SH-SY5Y (cell line): ENCODE measurements around the gene ALOX12B.

Experiments used
- GATA2 ChIP-seq: IDR thresholded peaks from 2 replicates; pipeline ENCODE4 v1.6.1; 2011; ENCODE audit warnings: mild to moderate bottlenecking, low read depth, low read length
- GATA3 ChIP-seq: IDR thresholded peaks from 2 replicates; pipeline ENCODE4 v1.6.1; 2011; ENCODE audit warnings: low read depth, mild to moderate bottlenecking, low read length, moderate library complexity

GRCh38 chr17:8029121-8029520, 58.4 kb downstream of the ALOX12B start:
- TF ChIP-seq GATA2: no peak
- TF ChIP-seq GATA3: no peak
